ENCODE data around the gene MAOB. TPM values are rescaled to one million over a fixed set of nuclear protein-coding genes. Genes with fewer than 3 reads are reported as not detected.

The MAOB gene
- total and polyA plus RNA-seq, 2 experiments from 2014 or later: 0.09 TPM; not detected in 1

- no peaks in the 10 kb centered on the region for H3K79me2 ChIP-seq (ENCODE audit: insufficient read depth)
- in situ Hi-C loops (cut with MboI): no loop called here
- no peaks in the 10 kb centered on the region for H3K27me3 ChIP-seq (replicated peaks; ENCODE audit: insufficient read depth)
- H4K20me1 ChIP-seq (ENCODE audit: insufficient read depth): no peaks in the 10 kb centered on the region
- H3K9me2 ChIP-seq (ENCODE audit: insufficient read depth): no peaks in the 10 kb centered on the region
- H3K4me1 ChIP-seq (ENCODE audit: insufficient read depth): no peaks in the 10 kb centered on the region
- H3K36me3 ChIP-seq (ENCODE audit: low read depth): no peaks in the 10 kb centered on the region
- no peak overlapping the region for H2AFZ ChIP-seq
- H3K4me2 ChIP-seq (ENCODE audit: unreplicated experiment): no peak overlapping the region
- H3K9ac ChIP-seq: no peak overlapping the region
- 69 to 72% methylated on average over 3 of the region's 3 CpGs for WGBS, 2 experiments (ENCODE audit: low coverage in 1 of 2, low lambda C conversion rate in 2 of 2, missing lambda C conversion rate in 2 of 2)
- H3K9me3 ChIP-seq (ENCODE audit: low read depth): no peaks in the 10 kb centered on the region
- H3F3A ChIP-seq (ENCODE audit: insufficient read depth): no peaks in the 10 kb centered on the region
- DNase-seq: no peak
- H3K4me3 ChIP-seq: no peak overlapping the region
- no peak for TF ChIP-seq EZH2 (IDR thresholded peaks at IDR 0.05; ENCODE audit: insufficient read depth, poor library complexity, severe bottlenecking)
- no peak for TF ChIP-seq EZH2phosphoT487 (IDR thresholded peaks at IDR 0.05; ENCODE audit: insufficient read depth, low read depth)
- no peak overlapping the region for H3K27ac ChIP-seq
These were observed 5.6 kb downstream of the MAOB start for GRCh38 chrX:43876680-43877079.

- no peak overlapping the region for H3K9ac ChIP-seq
- DNase-seq: no peak
- H3K27ac ChIP-seq: no peak overlapping the region
- no peak overlapping the region for H3K4me2 ChIP-seq (ENCODE audit: unreplicated experiment)
- no peaks in the 10 kb centered on the region for H3K9me2 ChIP-seq (ENCODE audit: insufficient read depth)
- H3K27me3 ChIP-seq (replicated peaks; ENCODE audit: insufficient read depth): no peaks in the 10 kb centered on the region
- H3K79me2 ChIP-seq (ENCODE audit: insufficient read depth): no peaks in the 10 kb centered on the region
- H2AFZ ChIP-seq: no peak overlapping the region
- no peaks in the 10 kb centered on the region for H4K20me1 ChIP-seq (ENCODE audit: insufficient read depth)
- H3K9me3 ChIP-seq (ENCODE audit: low read depth): no peaks in the 10 kb centered on the region
- H3K4me3 ChIP-seq: no peak overlapping the region
- 72 to 86% methylated on average over 3 of the region's 3 CpGs for WGBS, 2 experiments (ENCODE audit: low coverage in 1 of 2, low lambda C conversion rate in 2 of 2, missing lambda C conversion rate in 2 of 2)
- TF ChIP-seq EZH2 (IDR thresholded peaks at IDR 0.05; ENCODE audit: insufficient read depth, poor library complexity, severe bottlenecking) (no peak), EZH2phosphoT487 (IDR thresholded peaks at IDR 0.05; ENCODE audit: insufficient read depth, low read depth) (no peak)
- in situ Hi-C loops (cut with MboI): no loop called here
- no peaks in the 10 kb centered on the region for H3F3A ChIP-seq (ENCODE audit: insufficient read depth)
- H3K4me1 ChIP-seq (ENCODE audit: insufficient read depth): no peaks in the 10 kb centered on the region
- H3K36me3 ChIP-seq (ENCODE audit: low read depth): no peaks in the 10 kb centered on the region
These were observed 11.4 kb downstream of the MAOB start for GRCh38 chrX:43870758-43871419.

GRCh38 chrX:43870011-43870410 lies 12.2 kb downstream of the MAOB start:
- H4K20me1 ChIP-seq (ENCODE audit: insufficient read depth): no peaks in the 10 kb centered on the region
- DNase-seq: no peak
- WGBS, 2 experiments (ENCODE audit: low coverage in 1 of 2, low lambda C conversion rate in 2 of 2, missing lambda C conversion rate in 2 of 2): 47 to 61% methylated on average over 3 of the region's 3 CpGs

GRCh38 chrX:43868791-43869190 lies 13.5 kb downstream of the MAOB start:
- Histone ChIP-seq H4K20me1 (ENCODE audit: insufficient read depth) (no peaks in the 10 kb centered on the region), H3F3A (ENCODE audit: insufficient read depth) (no peaks in the 10 kb centered on the region), H3K4me1 (ENCODE audit: insufficient read depth) (no peaks in the 10 kb centered on the region), H3K27ac (no peak overlapping the region), H3K36me3 (ENCODE audit: low read depth) (no peaks in the 10 kb centered on the region), H2AFZ (no peak overlapping the region), H3K9me2 (ENCODE audit: insufficient read depth) (no peaks in the 10 kb centered on the region), H3K79me2 (ENCODE audit: insufficient read depth) (no peaks in the 10 kb centered on the region), H3K27me3 (replicated peaks; ENCODE audit: insufficient read depth) (no peaks in the 10 kb centered on the region), H3K9ac (no peak overlapping the region), H3K9me3 (ENCODE audit: low read depth) (no peaks in the 10 kb centered on the region), H3K4me2 (ENCODE audit: unreplicated experiment) (no peak overlapping the region), H3K4me3 (no peak overlapping the region)
- in situ Hi-C loops (cut with MboI): no loop called here
- DNase-seq: no peak
- TF ChIP-seq EZH2phosphoT487 (IDR thresholded peaks at IDR 0.05; ENCODE audit: insufficient read depth, low read depth) (no peak), EZH2 (IDR thresholded peaks at IDR 0.05; ENCODE audit: insufficient read depth, poor library complexity, severe bottlenecking) (no peak)
- WGBS, 2 experiments (ENCODE audit: low coverage in 1 of 2, low lambda C conversion rate in 2 of 2, missing lambda C conversion rate in 2 of 2): 46 to 48% methylated on average over 6 of the region's 6 CpGs

More at GRCh38 chrX:43870011-43870410, 12.2 kb downstream of the MAOB start:
- no peaks in the 10 kb centered on the region for H3K27me3 ChIP-seq (replicated peaks; ENCODE audit: insufficient read depth)
- H3K9me3 ChIP-seq (ENCODE audit: low read depth): no peaks in the 10 kb centered on the region
- H2AFZ ChIP-seq: no peak overlapping the region
- H3K4me1 ChIP-seq (ENCODE audit: insufficient read depth): no peaks in the 10 kb centered on the region
- H3K9ac ChIP-seq: no peak overlapping the region
- H3K9me2 ChIP-seq (ENCODE audit: insufficient read depth): no peaks in the 10 kb centered on the region
- TF ChIP-seq EZH2 (IDR thresholded peaks at IDR 0.05; ENCODE audit: insufficient read depth, poor library complexity, severe bottlenecking) (no peak), EZH2phosphoT487 (IDR thresholded peaks at IDR 0.05; ENCODE audit: insufficient read depth, low read depth) (no peak)
- H3F3A ChIP-seq (ENCODE audit: insufficient read depth): no peaks in the 10 kb centered on the region
- no peaks in the 10 kb centered on the region for H3K36me3 ChIP-seq (ENCODE audit: low read depth)
- in situ Hi-C loops (cut with MboI): no loop called here
- no peak overlapping the region for H3K4me2 ChIP-seq (ENCODE audit: unreplicated experiment)
- no peak overlapping the region for H3K4me3 ChIP-seq
- no peaks in the 10 kb centered on the region for H3K79me2 ChIP-seq (ENCODE audit: insufficient read depth)
- no peak overlapping the region for H3K27ac ChIP-seq
